Renal pelvis (tissue), 4 donors: ENCODE data around the gene DTNB. TPM values are rescaled to one million over a fixed set of nuclear protein-coding genes. Genes with fewer than 3 reads are reported as not detected.
"Not testable (repeated sequence)": the region's sequence is repeated elsewhere in the genome, so short reads cannot be mapped to it uniquely, and the experiment has no call there.

ENCODE experiments used
- DNase-seq: peaks from one replicate; pipeline ENCODE4 v3.0.0-alpha.2; 2013
- polyA plus RNA-seq, 3 donors: library from polyadenylated mRNA; unstranded; fragments of 120-200 nt; gene quantifications; one replicate each; pipeline ENCODE4 v1.2.1, GENCODE V29; 2013; ENCODE audit not compliant: insufficient read length in 3 of 3

The DTNB gene
- polyA plus RNA-seq, 3 donors: 18.6 to 23.6 (median 21.2) TPM

DNA sequence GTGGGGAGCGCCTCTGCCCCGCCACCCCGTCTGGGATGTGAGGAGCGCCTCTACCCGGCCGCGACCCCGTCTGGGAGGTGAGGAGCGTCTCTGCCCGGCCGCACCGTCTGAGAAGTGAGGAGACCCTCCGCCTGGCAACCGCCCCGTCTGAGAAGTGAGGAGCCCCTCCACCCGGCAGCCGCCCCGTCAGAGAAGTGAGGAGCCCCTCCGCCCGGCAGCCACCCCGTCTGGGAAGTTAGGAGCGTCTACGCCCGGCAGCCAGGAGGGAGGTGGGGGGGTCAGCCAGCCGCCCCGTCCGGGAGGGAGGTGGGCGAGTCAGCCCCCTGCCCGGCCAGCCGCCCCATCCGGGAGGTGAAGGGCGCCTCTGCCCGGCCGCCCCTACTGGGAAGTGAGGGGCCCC, 39.6 kb downstream of the DTNB start:
- not testable (repeated sequence) for DNase-seq

DNA sequence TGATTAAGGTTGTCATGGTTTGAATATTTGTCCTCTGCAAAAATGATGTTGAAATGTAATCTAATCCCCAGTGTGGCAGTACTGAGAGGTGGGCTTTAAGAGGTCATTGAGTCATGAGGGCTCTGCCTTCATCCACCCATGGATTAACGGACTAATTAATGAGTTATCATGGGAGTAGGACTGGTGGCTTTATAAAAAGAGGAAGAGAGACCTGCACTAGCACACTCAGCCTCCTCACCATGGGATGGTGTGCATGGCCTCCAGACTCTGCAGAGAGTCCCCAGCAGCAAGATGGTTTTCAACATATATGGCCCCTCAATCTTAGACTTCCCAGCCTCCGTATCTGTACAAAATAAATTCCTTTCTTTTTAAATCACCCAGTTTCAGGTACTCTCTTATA, 41.0 kb downstream of the DTNB start:
- DNase-seq: no peak

DNA sequence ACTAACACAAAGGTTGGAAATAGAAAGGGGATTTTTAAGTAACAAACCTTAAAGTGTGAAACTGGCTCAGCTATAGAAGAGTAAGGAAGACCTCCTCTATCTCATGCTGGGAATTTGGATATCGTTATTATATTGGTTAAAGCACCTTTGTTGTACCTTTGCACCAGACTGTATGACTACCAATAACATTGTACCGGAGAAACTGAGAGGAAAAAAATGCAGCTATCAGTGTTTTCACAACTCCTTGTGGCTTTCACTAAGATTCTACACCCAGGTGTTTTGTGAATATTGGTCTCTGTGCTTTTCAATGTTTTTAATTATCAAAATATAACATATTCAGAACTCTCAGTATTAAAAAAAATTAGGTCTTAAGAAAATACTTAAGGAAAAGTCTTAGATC, 48.7 kb downstream of the DTNB start:
- DNase-seq: no peak

DNA sequence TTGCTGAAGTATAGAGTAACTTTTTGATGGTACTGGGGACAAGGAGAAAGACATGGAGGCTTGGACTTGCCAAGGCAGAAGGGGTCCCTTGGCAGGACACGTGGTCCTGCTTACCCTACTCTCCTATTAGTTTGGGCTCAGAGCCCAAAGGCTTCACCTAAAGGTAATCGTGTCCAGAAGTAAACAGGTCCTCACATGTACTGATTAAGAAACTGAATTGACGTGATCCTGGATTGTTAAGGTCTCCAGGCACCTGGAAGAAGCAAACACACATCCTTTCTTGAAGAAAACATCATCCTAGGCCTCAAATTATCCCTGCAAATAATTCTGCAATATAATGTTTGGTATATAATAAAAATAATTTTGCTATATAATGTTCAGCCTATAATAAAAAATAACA, 50.0 kb downstream of the DTNB start:
- no peak for DNase-seq

DNA sequence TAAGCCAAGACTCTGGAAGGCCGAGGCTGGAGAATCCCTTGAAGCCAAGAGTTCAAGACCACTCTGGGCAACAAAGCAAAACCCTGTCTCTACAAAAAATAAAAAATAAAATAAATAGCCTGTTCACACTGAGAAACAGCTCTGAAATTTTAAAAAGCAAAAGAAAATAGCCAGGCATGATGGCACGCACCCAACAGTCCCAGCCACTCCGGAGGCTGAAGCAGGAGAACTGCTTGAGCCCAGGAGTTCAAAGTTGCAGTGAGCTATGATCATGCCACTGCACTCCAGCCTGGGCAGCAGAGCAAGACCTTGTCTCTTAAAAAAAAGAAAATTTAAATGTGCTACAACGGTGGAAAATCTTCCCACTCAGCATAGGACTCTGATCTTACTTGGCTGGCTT, 52.7 kb downstream of the DTNB start:
- DNase-seq: no peak

DNA sequence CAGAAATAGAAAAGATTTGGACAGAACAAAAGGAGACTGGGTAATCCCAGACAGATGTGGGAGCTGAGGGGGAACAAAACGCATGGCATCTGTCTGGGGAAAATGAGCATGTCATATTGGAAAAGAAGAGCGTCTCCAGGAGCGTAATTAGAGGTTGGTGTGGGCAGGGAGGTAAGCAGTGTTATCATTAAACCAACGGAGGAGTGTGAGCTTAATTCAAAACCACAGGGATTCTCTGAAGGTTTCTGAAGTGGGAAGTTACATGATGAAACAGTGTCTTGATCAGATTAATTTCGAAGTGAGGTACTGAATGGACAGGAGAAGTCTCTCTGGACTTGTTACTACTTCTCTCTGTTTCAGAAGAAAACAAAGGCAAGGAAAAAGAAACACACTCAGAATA, 53.3 kb downstream of the DTNB start:
- DNase-seq: no peak

DNA sequence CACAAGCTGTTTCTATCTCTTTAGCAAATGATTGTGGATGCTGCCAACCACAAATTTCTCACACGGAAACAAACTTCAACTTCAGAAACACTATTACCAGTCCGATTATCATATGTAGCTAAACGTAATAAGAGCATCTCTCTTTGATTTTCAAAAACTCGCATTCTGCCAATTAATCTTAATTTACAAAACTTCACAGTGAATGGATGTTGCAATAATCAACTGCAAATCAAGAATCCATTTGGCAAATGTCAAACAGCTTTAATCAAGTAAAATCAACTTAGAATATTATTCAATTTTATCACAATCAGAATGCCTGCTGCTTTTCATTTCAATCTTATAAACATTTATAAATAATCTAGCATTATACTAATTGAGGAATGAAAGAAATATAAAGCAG, 54.2 kb downstream of the DTNB start:
- DNase-seq: no peak

DNA sequence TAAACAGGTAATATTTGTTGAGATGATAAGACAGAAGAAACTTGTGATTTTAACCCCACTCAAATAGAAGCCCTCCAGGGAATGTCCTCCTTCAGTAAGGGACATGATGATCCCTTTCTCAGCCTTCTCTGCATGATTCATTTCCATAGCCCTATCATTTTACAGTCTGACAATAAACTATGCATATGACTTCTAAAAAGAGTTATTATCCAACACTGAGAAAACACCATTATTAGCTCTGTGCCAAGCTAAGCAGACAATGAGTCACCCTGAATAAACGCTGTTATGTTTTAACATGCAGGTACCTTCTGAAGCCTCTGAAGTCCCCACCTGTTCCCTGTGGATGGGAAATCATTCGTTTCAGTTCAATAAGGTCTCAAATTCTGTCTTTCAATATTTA, 54.7 kb downstream of the DTNB start:
- DNase-seq: no peak

DNA sequence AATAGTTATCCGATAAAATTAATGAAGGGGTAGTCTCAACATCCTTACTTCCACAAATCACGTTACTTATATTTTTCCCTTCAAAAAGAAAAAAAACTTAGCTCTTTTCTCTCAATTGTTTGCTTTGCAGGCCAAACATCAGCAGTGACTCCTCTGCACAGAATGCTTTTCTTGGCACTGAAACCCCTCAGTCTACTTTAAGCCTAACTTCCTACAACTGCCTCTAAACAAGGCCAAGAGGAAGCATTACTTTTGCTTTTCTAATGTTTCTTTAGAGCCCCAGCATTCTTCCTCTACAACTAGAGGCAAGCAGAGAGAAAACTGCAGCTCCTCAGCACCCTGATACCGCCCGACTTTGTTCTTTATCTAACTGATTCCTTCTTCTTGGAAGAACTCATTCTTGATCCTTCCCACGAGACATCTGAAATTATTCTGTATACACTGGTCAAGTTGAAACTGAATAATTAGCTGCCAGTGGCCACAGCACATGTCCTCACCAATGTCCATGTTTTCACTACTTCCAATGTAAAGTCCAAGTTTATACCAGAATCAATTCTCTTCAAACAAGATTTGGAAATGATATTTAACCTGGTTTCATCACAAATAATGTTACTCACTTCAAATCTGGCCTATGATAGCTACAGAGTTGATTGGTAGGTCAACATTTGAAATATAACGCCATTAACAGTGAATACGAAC, 55.3 kb downstream of the DTNB start:
- DNase-seq: peak; percentile 46

DNA sequence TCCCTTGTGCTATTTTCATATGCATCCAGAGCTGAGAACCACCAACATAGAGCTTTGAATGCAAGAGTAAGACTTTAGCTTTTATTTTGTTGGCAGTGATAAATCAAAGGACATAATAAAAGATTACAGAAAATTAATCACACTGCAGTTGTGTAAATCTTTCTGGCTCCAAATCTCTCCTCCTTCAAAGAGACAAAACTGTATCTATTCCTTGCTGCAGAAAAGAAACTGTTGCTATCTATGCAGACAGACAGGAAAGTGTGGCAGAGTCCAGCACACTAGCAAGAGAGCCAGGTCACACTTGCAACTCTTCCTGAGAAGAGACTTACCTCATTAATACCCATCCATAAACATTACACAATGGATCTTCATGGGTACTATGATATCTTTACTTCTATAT, 57.5 kb downstream of the DTNB start:
- no peak for DNase-seq

DNA sequence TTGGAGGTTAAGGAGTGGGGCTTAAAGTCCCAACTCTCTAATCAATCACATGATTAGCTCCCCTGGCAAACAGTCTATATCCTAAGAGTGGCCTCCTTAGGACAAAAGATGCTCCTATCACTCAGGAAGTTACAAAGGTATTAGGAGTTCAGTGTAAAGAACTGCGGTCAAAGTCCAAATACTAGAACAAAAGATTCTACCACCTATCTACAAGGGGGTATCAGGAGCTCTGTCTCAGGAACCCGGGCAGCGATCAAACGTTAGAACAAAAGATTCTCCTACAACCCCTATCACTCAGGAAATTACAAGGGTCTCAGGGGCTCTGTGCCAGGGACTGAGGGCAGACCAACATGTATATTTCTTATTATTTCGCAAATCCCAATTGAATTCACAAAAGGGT, 58.0 kb downstream of the DTNB start:
- DNase-seq: no peak

DNA sequence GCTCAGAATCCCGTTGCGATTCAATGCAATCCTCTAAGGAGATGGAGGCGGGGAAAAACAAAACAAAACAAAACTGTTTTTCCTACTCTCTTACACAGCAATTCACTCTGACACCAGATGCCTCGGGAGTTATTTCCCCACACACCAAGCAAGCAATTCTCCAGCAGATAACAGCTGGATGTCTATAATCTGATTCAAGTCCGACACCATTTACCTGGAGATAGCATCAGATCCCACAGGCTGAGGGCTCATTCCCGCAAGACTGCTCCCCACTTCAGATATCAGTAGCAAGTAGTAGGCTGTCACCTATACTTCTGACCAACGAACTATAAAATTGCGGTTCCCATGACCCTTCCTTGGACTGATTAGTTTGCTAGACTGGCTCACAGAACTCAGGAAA, 58.7 kb downstream of the DTNB start:
- no peak for DNase-seq

DNA sequence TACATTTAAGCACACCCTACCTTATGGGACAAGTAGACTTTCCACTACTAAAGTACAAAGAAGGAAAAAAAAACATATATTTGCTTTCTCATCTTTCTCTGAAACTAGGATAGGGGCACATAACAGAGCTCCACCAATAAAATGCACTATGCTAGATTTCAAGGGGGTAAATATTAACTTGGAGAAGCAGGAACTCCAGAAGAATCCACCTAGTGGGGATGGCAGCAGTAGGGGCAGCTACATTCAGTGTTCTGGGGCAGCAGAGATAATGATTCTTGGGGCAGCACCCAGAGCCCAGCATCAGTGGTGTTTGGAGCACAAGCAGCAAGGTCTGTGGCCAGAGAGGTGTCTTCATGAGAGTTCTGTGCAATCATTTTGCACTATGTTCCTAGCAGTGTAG, 64.7 kb downstream of the DTNB start:
- no peak for DNase-seq

DNA sequence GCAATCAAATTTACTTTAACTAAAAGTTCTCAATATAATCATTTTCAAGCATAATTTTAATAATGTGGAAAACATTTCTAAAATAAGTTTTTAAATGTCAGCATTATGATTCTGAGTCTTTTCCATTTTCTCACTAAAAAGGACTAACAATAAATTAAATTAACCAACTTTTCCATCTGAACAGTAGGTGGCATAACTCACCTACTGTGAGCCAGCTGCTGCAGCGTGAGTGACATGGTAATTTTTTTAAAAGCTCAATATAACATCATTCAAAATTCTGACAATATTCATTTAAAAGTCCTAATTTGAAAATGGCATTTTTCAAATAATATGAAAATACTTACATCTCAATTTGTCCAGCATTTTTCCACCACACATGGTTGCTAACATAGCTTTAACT, 66.5 kb downstream of the DTNB start:
- no peak for DNase-seq

DNA sequence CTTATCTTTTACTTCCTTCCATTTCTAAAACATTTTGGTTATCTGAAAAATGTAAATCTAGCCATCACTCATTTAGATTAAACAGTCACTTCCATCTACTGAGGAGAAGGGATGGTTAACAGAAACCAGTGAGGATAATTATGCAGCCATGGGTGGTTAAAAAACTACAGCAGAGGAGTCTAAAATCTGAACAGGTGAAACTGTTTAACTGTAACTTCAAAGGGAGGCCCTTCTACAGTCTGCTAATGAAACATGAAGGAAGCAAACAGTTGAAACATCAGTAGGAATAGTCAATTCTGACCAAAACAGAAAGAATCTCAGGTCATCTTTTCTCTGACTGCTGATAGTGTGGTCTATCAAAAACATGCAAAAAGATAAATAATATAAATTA, 71.0 kb downstream of the DTNB start:
- DNase-seq: no peak

DNA sequence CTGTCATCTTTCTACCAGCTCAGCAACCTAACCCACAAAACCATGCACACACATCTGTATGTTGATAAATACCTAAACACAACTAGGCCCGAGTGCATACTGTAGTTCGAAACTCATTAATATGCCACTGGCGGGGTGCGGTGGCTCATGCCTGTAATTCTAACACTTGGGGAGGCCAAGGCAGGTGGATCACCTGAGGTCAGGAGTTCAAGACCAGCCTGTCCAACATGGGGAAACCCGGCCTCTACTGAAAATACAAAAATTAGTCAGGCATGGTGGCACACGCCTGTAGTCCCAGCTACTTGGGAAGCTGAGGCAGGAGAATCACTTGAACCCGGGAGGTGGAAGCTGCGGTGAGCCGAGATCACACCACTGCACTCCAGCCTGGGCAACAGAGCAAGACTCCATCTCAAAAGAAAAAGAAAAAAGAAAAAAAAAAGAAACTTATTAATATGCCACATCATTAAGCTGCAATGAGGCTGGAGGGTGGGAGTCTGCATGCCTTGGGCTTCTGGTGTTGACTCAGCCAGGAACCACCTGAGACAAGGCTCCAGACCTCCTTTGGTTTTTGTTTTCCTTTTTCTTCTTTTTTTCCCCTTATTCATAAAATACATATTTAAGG, 71.6 kb downstream of the DTNB start:
- not testable (repeated sequence) for DNase-seq

DNA sequence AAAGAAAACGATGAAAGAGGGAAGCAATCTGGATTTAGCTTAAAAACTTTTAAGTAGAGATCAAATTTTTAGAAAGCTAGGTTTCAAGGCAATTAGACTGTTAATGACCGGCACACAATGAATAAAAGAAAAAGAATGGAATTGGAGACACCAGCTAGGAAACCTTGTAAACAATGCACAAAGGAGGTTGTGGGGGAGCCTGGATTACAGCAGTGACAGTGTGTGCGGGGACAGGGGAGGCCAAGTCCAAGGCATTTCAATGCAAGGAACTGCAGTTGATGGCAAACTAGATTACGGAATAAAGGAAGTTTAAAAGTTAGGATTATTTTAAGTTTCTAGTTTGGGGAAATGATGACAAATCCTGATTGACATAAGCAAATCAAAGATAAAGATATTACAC, 74.5 kb downstream of the DTNB start:
- no peak for DNase-seq

DNA sequence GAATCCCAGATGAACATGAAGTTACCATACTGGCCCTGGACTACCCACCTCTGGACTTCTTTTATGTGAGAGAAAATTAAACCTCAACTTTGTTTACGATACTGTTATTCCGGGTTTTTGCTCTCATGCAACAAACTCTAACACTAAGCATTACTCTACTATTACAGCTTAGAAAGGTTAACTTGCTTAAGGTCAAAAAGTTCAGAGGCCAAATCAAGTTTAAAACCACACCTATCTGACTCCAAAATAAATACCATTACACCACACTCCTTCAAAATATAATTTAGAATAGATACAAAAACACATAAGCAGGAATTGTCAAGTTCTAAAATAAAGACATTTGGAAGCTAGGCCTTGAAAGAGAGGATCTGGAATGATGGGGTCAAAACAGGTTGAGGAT, 75.0 kb downstream of the DTNB start:
- no peak for DNase-seq

DNA sequence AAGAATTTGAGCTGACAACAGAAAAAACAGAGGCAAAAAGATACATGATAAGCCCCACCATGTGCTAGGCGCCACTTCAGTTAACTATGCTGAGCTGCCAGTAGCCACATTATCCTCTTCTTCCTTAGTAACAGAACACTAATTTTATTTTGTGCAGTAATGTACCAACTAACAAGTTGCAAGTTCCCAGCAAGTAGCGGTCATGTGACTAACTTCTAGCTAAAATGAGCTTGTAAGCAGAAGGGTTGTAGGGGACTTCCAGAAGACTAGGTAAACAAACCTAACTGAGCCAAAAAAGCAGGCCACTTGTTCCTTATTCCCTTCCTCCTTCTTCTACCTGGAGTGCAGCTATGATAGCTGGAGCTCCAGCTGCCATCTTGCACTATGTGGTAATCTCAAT, 75.5 kb downstream of the DTNB start:
- no peak for DNase-seq

DNA sequence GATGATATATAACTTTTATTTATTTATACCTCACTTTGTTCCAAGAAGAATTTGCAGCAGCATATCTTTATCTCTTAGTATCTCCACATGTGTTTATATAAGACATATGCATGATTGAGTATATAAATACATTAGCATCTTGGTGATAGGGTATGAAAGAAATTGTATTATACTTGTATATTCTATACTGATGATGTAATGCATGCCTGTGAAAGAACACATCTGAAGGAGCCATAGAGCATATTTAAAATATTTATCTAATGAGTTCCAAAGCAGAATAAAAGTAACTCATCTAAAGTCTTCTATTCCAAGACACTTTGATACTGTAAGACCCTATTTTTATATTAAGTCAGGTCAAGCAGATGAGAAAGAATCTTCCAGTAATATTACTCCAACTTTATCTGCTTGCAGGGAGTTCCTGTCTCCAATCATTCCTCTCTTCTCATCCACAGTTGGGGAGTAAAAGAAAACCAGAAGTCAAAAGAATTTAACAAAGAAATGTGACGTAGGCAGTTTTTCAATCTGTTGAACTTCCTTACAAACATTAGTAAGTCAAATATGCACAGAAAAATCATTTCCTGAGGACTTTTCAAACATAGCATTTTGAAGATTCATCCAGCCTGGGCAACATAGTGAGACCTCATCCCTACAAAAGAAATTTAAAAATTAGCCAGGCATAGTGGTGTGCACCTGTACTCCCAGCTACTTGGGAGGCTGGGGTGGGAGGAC, 76.7 kb downstream of the DTNB start:
- DNase-seq: no peak

DNA sequence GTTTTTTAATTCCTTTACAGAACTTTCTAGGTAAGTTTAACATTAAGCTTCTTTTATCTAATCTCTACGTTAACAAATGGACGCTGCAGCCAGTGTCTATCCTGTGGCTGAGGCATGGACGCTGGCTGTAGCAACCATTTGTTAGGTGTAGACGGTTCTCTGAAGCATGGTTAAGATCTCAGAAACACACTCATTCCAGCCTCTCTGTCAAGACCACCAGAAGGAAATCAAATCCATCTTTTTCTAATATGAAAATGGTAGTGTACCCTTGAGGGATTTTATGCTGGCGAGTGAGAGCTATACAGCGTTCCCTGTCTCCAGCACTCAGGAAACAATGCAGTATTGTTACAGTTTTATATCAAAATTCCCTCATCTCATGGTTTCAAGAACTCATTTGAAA, 78.0 kb downstream of the DTNB start:
- no peak for DNase-seq

DNA sequence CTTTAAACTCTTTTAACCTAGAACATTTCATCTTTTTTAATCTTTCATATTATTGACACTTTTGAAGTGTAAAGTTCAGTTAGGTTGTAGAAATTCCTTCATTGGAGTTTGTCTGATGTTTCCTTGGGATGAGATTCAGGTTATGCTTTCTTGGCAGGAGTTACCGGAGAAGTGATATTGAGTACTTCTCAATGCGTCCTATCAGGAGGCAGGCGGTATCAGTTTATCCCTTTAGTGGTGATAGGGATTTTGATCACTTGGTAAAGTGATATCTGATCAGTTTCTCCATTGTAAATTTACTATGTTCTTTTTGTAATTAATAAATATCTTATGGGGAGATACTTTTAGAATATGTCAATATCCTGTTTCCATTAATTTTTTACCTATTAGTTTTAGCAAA, 78.4 kb downstream of the DTNB start:
- no peak for DNase-seq

DNA sequence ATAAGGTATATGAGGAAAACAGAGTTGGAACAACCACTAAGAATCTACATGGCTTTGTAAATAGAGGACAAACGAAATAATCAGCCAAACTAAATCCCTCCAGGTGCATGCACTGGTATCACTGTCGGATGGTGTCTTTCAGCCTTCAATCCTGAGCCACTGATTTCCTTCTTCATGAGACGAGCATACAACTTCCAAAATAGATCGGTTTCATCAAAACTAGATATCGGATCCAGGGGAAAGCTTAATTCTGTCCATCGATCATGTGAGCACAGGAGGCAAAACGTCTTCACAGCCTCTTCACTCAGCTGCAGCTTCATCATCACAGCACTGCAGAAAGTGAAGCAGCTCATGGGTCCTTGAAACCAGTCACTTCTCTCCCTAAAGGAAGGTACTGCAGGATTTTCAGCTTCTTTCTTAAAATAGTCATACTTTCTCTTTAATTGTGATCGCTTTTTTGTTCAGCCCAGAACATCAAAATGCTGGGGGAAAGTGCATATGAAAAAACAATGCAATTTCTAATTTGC, 80.5 kb downstream of the DTNB start:
- no peak for DNase-seq
